Motor neuron (in vitro differentiated cells): ENCODE data around the gene POT1. TPM values are rescaled to one million over a fixed set of nuclear protein-coding genes. Genes with fewer than 3 reads are reported as not detected.

Experiments used
- ATAC-seq, 8 experiments: fragments of 200-7000 bp; cut with Tn5 transposase; replicated peaks in 6 of 8; 2 replicates each; pipeline ENCODE4 v1.8.0; 2021; ENCODE audit warnings: mild to moderate bottlenecking in 8 of 8, moderate library complexity in 8 of 8
- H3K27ac ChIP-seq, 2 donors: fragments of 250-450 bp; sonication (Bioruptor Pico); 2 replicates each; pipeline ENCODE4 v1.9.0; 2021; ENCODE audit warnings: antibody characterized with exemption in 2 of 2, mild to moderate bottlenecking in 2 of 2, moderate library complexity in 1 of 2
- H3K4me1 ChIP-seq, 2 donors: fragments of 250-450 bp; sonication (Bioruptor Pico); replicated peaks in 1 of 2; 2 replicates each; pipeline ENCODE4 v1.6.1; 2021; ENCODE audit warnings: antibody characterized with exemption in 2 of 2, mild to moderate bottlenecking in 2 of 2, moderate library complexity in 1 of 2
- H3K4me3 ChIP-seq, 5 donors: fragments of 250-450 bp; sonication (Bioruptor Pico); 2 replicates each; pipeline ENCODE4 v1.9.0; 2021; ENCODE audit warnings: antibody characterized with exemption in 5 of 5, mild to moderate bottlenecking in 5 of 5, moderate library complexity in 4 of 5
- WGBS, 10 experiments: fragments of 450-650 bp; shearing (Covaris generic); methylation state at CpG; one replicate each; pipeline ENCODE4 v1.0.0; 2022; 5-methylcytosine and 5-hydroxymethylcytosine counted together
- in situ Hi-C, 9 experiments: fragments of 400-800 bp; cut with MboI; loops; one replicate each; pipeline ENCODE4 v1.15.0; 2021; ENCODE audit warnings: low sequenced_read_pairs in 9 of 9, low pct_unique_long_range_greater_than_20kb in 2 of 9; ENCODE audit not compliant: unreplicated experiment in 9 of 9
- total RNA-seq, 8 experiments: library from RNA; unstranded; fragments of 300-600 nt; gene quantifications; 2 replicates each; pipeline versions ENCODE4 v1.2.3 to v1.2.4, GENCODE V29; 2022

The POT1 gene
- total RNA-seq, 8 experiments from 2014 or later = 18.6 to 43.3 (median 28.7) TPM

- Histone ChIP-seq H3K27ac (no peak overlapping the region), H3K4me3 (no peak overlapping the region), H3K4me1 (no peaks in the 10 kb centered on the region)
- ATAC-seq = peak in 1 of 8 experiments; percentile 22
- 33 to 100% (median 90%) methylated on average over 1 of the region's 1 CpG; no CpG with 5 or more reads in 1 of the 10 experiments for WGBS, 10 experiments
- in situ Hi-C loops = no loop called here
Measured at GRCh38 chr7:124893140-124893827, 36.3 kb downstream of the POT1 start.

GRCh38 chr7:124887247-124887646, 42.4 kb downstream of the POT1 start:
- ATAC-seq = no peak
- Histone ChIP-seq H3K27ac (no peak overlapping the region), H3K4me3 (no peak overlapping the region), H3K4me1 (no peaks in the 10 kb centered on the region)
- in situ Hi-C loops = no loop called here
- WGBS, 10 experiments = 81 to 100% (median 97%) methylated on average over 1 to 3 of the region's 3 CpGs

- Histone ChIP-seq H3K4me1 (no peaks in the 10 kb centered on the region), H3K4me3 (no peak overlapping the region), H3K27ac (no peak overlapping the region)
- ATAC-seq = no peak
- WGBS, 10 experiments = 0 to 100% (median 64%) methylated on average over 1 of the region's 1 CpG; no CpG with 5 or more reads in 1 of the 10 experiments
- in situ Hi-C loops = no loop called here
Measured at GRCh38 chr7:124881981-124882380, 47.6 kb downstream of the POT1 start.

- 57 to 100% (median 85%) methylated on average over 1 of the region's 1 CpG; no CpG with 5 or more reads in 2 of the 10 experiments for WGBS, 10 experiments
- no peaks in the 10 kb centered on the region for H3K4me1 ChIP-seq
- in situ Hi-C loops = no loop called here
- H3K27ac ChIP-seq = no peak overlapping the region
- H3K4me3 ChIP-seq = no peak overlapping the region
- ATAC-seq = no peak
Measured at GRCh38 chr7:124879771-124880170, 49.9 kb downstream of the POT1 start.

- H3K4me3 ChIP-seq = no peak overlapping the region
- no peak for ATAC-seq
- no peaks in the 10 kb centered on the region for H3K4me1 ChIP-seq
- in situ Hi-C loops = no loop called here
- WGBS, 10 experiments = 33 to 100% (median 92%) methylated on average over 1 to 2 of the region's 2 CpGs
- H3K27ac ChIP-seq = no peak overlapping the region
Measured at GRCh38 chr7:124879103-124879502, 50.5 kb downstream of the POT1 start.

- no peak overlapping the region for H3K27ac ChIP-seq
- ATAC-seq = no peak
- H3K4me1 ChIP-seq = no peaks in the 10 kb centered on the region
- WGBS, 10 experiments = 89 to 100% (median 100%) methylated on average over 1 to 3 of the region's 3 CpGs; no CpG with 5 or more reads in 1 of the 10 experiments
- H3K4me3 ChIP-seq = no peak overlapping the region
- in situ Hi-C loops = no loop called here
Measured at GRCh38 chr7:124874644-124875163, 54.9 kb downstream of the POT1 start.

- 40 to 100% (median 83%) methylated on average over 1 to 4 of the region's 5 CpGs; no CpG with 5 or more reads in 3 of the 10 experiments for WGBS, 10 experiments
- Histone ChIP-seq H3K4me1 (no peaks in the 10 kb centered on the region), H3K4me3 (no peak overlapping the region), H3K27ac (no peak overlapping the region)
- ATAC-seq = no peak
- in situ Hi-C loops = no loop called here
Measured at GRCh38 chr7:124857672-124858235, 71.9 kb downstream of the POT1 start.

- in situ Hi-C loops = no loop called here
- peak in 6 of 8 experiments; percentile 34 to 50 (median 37) for ATAC-seq
- Histone ChIP-seq H3K4me1 (no peaks in the 10 kb centered on the region), H3K27ac (no peak overlapping the region), H3K4me3 (no peak overlapping the region)
- WGBS, 10 experiments = 52 to 100% (median 80%) methylated on average over 3 of the region's 3 CpGs; no CpG with 5 or more reads in 1 of the 10 experiments
Measured at GRCh38 chr7:124856299-124856888, 73.2 kb downstream of the POT1 start.

GRCh38 chr7:124843336-124843735, 86.3 kb downstream of the POT1 start:
- no peak for ATAC-seq
- Histone ChIP-seq H3K4me3 (no peak overlapping the region), H3K27ac (no peak overlapping the region), H3K4me1 (no peaks in the 10 kb centered on the region)
- in situ Hi-C loops = no loop called here

- Histone ChIP-seq H3K4me3 (no peak overlapping the region), H3K27ac (no peak overlapping the region), H3K4me1 (no peaks in the 10 kb centered on the region)
- in situ Hi-C loops = no loop called here
- no peak for ATAC-seq
- 22 to 100% (median 88%) methylated on average over 1 of the region's 1 CpG; no CpG with 5 or more reads in 1 of the 10 experiments for WGBS, 10 experiments
Measured at GRCh38 chr7:124840435-124840834, 89.2 kb downstream of the POT1 start.

- WGBS, 10 experiments = 80 to 100% (median 95%) methylated on average over 1 of the region's 1 CpG; no CpG with 5 or more reads in 2 of the 10 experiments
- no peak overlapping the region for H3K27ac ChIP-seq
- no peak for ATAC-seq
Measured at GRCh38 chr7:124839687-124840086, 89.9 kb downstream of the POT1 start.

GRCh38 chr7:124836173-124836572, 93.5 kb downstream of the POT1 start:
- H3K27ac ChIP-seq = no peak overlapping the region
- no peaks in the 10 kb centered on the region for H3K4me1 ChIP-seq
- in situ Hi-C loops = no loop called here
- no peak overlapping the region for H3K4me3 ChIP-seq
- peak in 3 of 8 experiments; percentile 52 to 93 (median 58) for ATAC-seq
- WGBS, 10 experiments = 60 to 100% (median 90%) methylated on average over 1 of the region's 1 CpG; no CpG with 5 or more reads in 6 of the 10 experiments

More at GRCh38 chr7:124839687-124840086, 89.9 kb downstream of the POT1 start:
- no peak overlapping the region for H3K4me3 ChIP-seq
- no peaks in the 10 kb centered on the region for H3K4me1 ChIP-seq
- in situ Hi-C loops = no loop called here

- H3K4me3 ChIP-seq = no peak overlapping the region
- no peak for ATAC-seq
- no peaks in the 10 kb centered on the region for H3K4me1 ChIP-seq
- in situ Hi-C loops = no loop called here
- WGBS, 10 experiments = 80 to 100% (median 100%) methylated on average over 1 to 3 of the region's 5 CpGs; no CpG with 5 or more reads in 7 of the 10 experiments
- no peak overlapping the region for H3K27ac ChIP-seq
Measured at GRCh38 chr7:124818807-124819206, 110.8 kb downstream of the POT1 start.
